Breast epithelium (tissue), 3 donors: ENCODE results near the gene CFH.

Experiments
- CTCF ChIP-seq, 3 donors: fragments of 450-650 bp; IDR thresholded peaks; one replicate each; pipeline ENCODE4 v1.5.1; 2016 to 2017; ENCODE audit warnings: antibody characterized with exemption in 3 of 3, mild to moderate bottlenecking in 3 of 3, moderate library complexity in 3 of 3
- POLR2A ChIP-seq: fragments of 450-650 bp; IDR thresholded peaks from one replicate; pipeline ENCODE4 v1.6.1; 2016; ENCODE audit warnings: antibody characterized with exemption, mild to moderate bottlenecking, moderate library complexity
- POLR2AphosphoS5 ChIP-seq, 3 donors: sonication (generic); formaldehyde crosslinking; IDR thresholded peaks; one replicate each; pipeline ENCODE4 v1.6.1; 2017; ENCODE audit warnings: antibody characterized with exemption in 3 of 3

GRCh38 chr1:196661345-196661744 is 9.5 kb downstream of the CFH start:
- TF ChIP-seq POLR2AphosphoS5 (IDR thresholded peaks at IDR 0.05) = no peak
- no peak for TF ChIP-seq CTCF (IDR thresholded peaks at IDR 0.05)
- TF ChIP-seq POLR2A = no peak
